ENCODE results near the gene CARD9.

DNA sequence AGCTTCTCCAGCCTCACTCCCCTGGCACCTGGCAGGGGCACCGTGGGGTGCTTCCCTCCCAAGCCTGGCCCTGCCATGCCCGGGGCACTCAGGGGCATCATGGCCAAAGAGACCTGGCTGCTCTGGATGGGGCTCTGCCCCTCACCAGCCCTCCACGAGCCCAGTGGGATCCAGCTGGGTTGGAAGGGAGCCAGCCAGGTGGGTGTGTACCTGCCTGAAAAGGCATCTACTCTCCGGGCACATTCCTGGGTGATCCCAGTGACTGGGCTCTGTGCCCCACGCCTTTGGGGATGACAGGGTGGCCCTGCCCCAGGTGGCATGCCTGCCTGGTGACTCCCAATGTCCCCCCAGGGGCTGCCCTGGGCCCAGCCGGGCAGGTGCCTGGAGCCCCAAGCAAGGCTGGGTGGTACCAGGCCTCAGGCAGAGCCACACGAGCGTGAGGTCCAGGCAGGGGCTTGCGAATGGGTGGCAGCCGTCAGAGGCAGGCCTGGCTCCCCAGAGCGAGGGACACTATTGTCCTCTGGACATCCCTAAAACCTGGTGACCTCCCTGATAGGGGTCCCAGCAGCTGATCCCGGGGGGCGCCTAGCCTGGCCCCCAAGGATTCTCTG lies 45.4 kb downstream of the CARD9 start:
- no peak for TF ChIP-seq POLR2A (IDR thresholded peaks at IDR 0.05)
- no peak for TF ChIP-seq CTCF (IDR thresholded peaks at IDR 0.05)

Data from thyroid gland (tissue), 4 donors.